HEK293 (cell line): ENCODE results near the gene N4BP2L2.

Experiments
- CTCF ChIA-PET: fragments of 350-600 bp; formaldehyde crosslinking; extraction: SDS; loops from one replicate; lab custom pipeline; 2021; ENCODE audit warnings: antibody characterized with exemption; lab: Yijun Ruan, JAX
- POLR2A ChIA-PET: fragments of 300-600 bp; formaldehyde crosslinking; extraction: SDS; loops from one replicate; lab custom pipeline; 2020; ENCODE audit warnings: antibody characterized with exemption, inconsistent platforms; lab: Yijun Ruan, JAX
- H3K27ac ChIP-seq: fragments of 200-500 bp; sonication (Bioruptor generic); 2 replicates; pipeline ENCODE4 v1.5.1; 2014; ENCODE audit warnings: low read depth, low read length, control low read depth, inconsistent platforms; ENCODE audit errors: extremely low read depth
- H3K36me3 ChIP-seq, 2 experiments: fragments of 200-500 bp in 1 of 2; sonication (Bioruptor generic) in 1 of 2; 1 replicate in 1 of 2; 2 replicates in 1 of 2; pipeline ENCODE4 v1.5.1; 2014 to 2017; ENCODE audit warnings: inconsistent platforms in 2 of 2, low read length in 2 of 2; ENCODE audit not compliant: control insufficient read depth in 2 of 2, insufficient read depth in 1 of 2
- H3K4me1 ChIP-seq: fragments of 200-500 bp; sonication (Bioruptor generic); 2 replicates; pipeline ENCODE4 v1.5.1; 2014; ENCODE audit warnings: mild to moderate bottlenecking, low read length, inconsistent platforms; ENCODE audit not compliant: control insufficient read depth, insufficient read depth
- H3K4me3 ChIP-seq: 2 replicates; pipeline ENCODE4 v1.5.1; 2011; ENCODE audit warnings: low read depth, mild to moderate bottlenecking, control low read depth, low read length, moderate library complexity
- H3K9me3 ChIP-seq: fragments of 200-500 bp; sonication (Bioruptor generic); 2 replicates; pipeline ENCODE4 v1.5.1; 2014; ENCODE audit warnings: low read depth, low read length, inconsistent platforms; ENCODE audit not compliant: control insufficient read depth, insufficient read depth
- GLI4 ChIP-seq: fragments of 450-650 bp; formaldehyde crosslinking; IDR thresholded peaks from 2 replicates; pipeline ENCODE4 v1.5.1; 2016; ENCODE audit warnings: missing biosample characterization, missing genetic modification characterization
- KLF10 ChIP-seq: fragments of 450-650 bp; IDR thresholded peaks from 2 replicates; pipeline ENCODE4 v1.5.1; 2018; ENCODE audit warnings: missing biosample characterization, mild to moderate bottlenecking, missing genetic modification characterization
- KLF8 ChIP-seq: fragments of 450-650 bp; formaldehyde crosslinking; IDR thresholded peaks from 2 replicates; pipeline ENCODE4 v1.5.1; 2016; ENCODE audit warnings: missing biosample characterization, missing genetic modification characterization
- KLF9 ChIP-seq: fragments of 450-650 bp; formaldehyde crosslinking; IDR thresholded peaks from 2 replicates; pipeline ENCODE4 v1.5.1; 2016; ENCODE audit warnings: missing biosample characterization, missing genetic modification characterization, low read depth
- MYNN ChIP-seq: fragments of 450-650 bp; formaldehyde crosslinking; IDR thresholded peaks from 2 replicates; pipeline ENCODE4 v1.5.1; 2016; ENCODE audit warnings: missing biosample characterization, missing genetic modification characterization, borderline replicate concordance
- MZF1 ChIP-seq: fragments of 450-650 bp; formaldehyde crosslinking; IDR thresholded peaks from 2 replicates; pipeline ENCODE4 v1.5.1; 2017; ENCODE audit warnings: missing biosample characterization, missing genetic modification characterization, borderline replicate concordance
- RBAK ChIP-seq: fragments of 450-650 bp; formaldehyde crosslinking; IDR thresholded peaks from 2 replicates; pipeline ENCODE4 v1.5.1; 2016; ENCODE audit warnings: missing biosample characterization, missing genetic modification characterization
- WT1 ChIP-seq: fragments of 450-650 bp; formaldehyde crosslinking; IDR thresholded peaks from 2 replicates; pipeline ENCODE4 v1.5.1; 2016; ENCODE audit warnings: missing biosample characterization, missing genetic modification characterization
- YY2 ChIP-seq: fragments of 450-650 bp; formaldehyde crosslinking; IDR thresholded peaks from 2 replicates; pipeline ENCODE4 v1.5.1; 2016; ENCODE audit warnings: missing biosample characterization, missing genetic modification characterization
- ZBTB20 ChIP-seq: fragments of 450-650 bp; formaldehyde crosslinking; IDR thresholded peaks from 2 replicates; pipeline ENCODE4 v1.5.1; 2016; ENCODE audit warnings: missing biosample characterization, missing genetic modification characterization
- ZFP37 ChIP-seq: fragments of 450-650 bp; formaldehyde crosslinking; IDR thresholded peaks from 2 replicates; pipeline ENCODE4 v1.5.1; 2016; ENCODE audit warnings: missing biosample characterization, missing genetic modification characterization
- ZNF121 ChIP-seq: fragments of 450-650 bp; formaldehyde crosslinking; IDR thresholded peaks from 2 replicates; pipeline ENCODE4 v1.5.1; 2016; ENCODE audit warnings: missing biosample characterization, missing genetic modification characterization
- ZNF146 ChIP-seq: fragments of 450-650 bp; formaldehyde crosslinking; IDR thresholded peaks from 2 replicates; pipeline ENCODE4 v1.5.1; 2016; ENCODE audit warnings: missing biosample characterization, missing genetic modification characterization
- ZNF169 ChIP-seq: fragments of 450-650 bp; formaldehyde crosslinking; IDR thresholded peaks from 2 replicates; pipeline ENCODE4 v1.5.1; 2016; ENCODE audit warnings: missing biosample characterization, missing genetic modification characterization
- ZNF221 ChIP-seq: fragments of 450-650 bp; formaldehyde crosslinking; IDR thresholded peaks from 2 replicates; pipeline ENCODE4 v1.5.1; 2017; ENCODE audit warnings: missing biosample characterization, missing genetic modification characterization, borderline replicate concordance
- ZNF335 ChIP-seq: fragments of 450-650 bp; formaldehyde crosslinking; conservative IDR thresholded peaks from 2 replicates; pipeline ENCODE4 v1.5.1; 2016; ENCODE audit warnings: missing biosample characterization, missing genetic modification characterization
- ZNF423 ChIP-seq: fragments of 450-650 bp; formaldehyde crosslinking; IDR thresholded peaks from 2 replicates; pipeline ENCODE4 v1.5.1; 2016; ENCODE audit warnings: missing biosample characterization, missing genetic modification characterization
- ZNF549 ChIP-seq: fragments of 450-650 bp; IDR thresholded peaks from 2 replicates; pipeline ENCODE4 v1.5.1; 2018; ENCODE audit warnings: missing biosample characterization, missing genetic modification characterization, mild to moderate bottlenecking, inconsistent platforms, moderate library complexity
- ZNF623 ChIP-seq: fragments of 450-650 bp; formaldehyde crosslinking; IDR thresholded peaks from 2 replicates; pipeline ENCODE4 v1.5.1; 2016; ENCODE audit warnings: missing biosample characterization, missing genetic modification characterization
- ZNF660 ChIP-seq: fragments of 450-650 bp; IDR thresholded peaks from 2 replicates; pipeline ENCODE4 v1.5.1; 2018; ENCODE audit warnings: missing biosample characterization, mild to moderate bottlenecking, missing genetic modification characterization
- ZNF670 ChIP-seq: fragments of 450-650 bp; formaldehyde crosslinking; IDR thresholded peaks from 2 replicates; pipeline ENCODE4 v1.5.1; 2016; ENCODE audit warnings: missing biosample characterization, missing genetic modification characterization, low read depth
- TF ChIP-seq, protein P1 (sequence below): fragments of 450-650 bp; formaldehyde crosslinking; optimal IDR thresholded peaks from 2 replicates; pipeline ENCODE3; 2016; ENCODE audit warnings: missing biosample characterization, mild to moderate bottlenecking, missing genetic modification characterization
- TF ChIP-seq, protein P2 (sequence below): fragments of 450-650 bp; formaldehyde crosslinking; IDR thresholded peaks from 2 replicates; pipeline ENCODE4; 2016; ENCODE audit warnings: missing biosample characterization, missing genetic modification characterization
- TF ChIP-seq, protein P3 (sequence below): fragments of 450-650 bp; formaldehyde crosslinking; IDR thresholded peaks from 2 replicates; pipeline ENCODE4 v1.5.1; 2016; ENCODE audit warnings: missing biosample characterization, missing genetic modification characterization
- TF ChIP-seq, protein P4 (sequence below): fragments of 450-650 bp; formaldehyde crosslinking; IDR thresholded peaks from 2 replicates; pipeline ENCODE4 v1.5.1; 2016; ENCODE audit warnings: missing biosample characterization, missing genetic modification characterization

Gene N4BP2L2

DNA sequence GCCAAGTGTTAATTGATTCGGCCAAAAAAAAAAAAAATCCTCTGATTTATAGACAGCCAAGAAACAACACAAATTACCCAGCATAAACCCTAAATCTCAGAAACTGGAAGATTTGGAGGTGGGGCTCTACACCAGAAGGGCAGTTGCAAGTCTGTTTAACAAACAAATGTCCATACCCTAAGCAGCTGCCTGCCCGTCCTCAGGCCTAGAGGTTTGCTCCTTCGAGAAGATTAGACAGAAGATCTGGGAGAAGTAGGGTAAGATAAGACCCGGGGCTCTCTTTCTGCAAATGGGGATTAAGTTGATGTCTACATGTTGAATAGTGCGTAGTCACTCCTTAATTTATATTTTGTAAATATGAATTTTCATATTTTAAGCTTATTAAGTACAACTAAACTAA is 107.2 kb downstream of the N4BP2L2 start (continued):
- TF ChIP-seq ZNF549 (tag by site-specific recombination) = no peak
- no peak for TF ChIP-seq ZNF146 (tag by site-specific recombination)
- TF ChIP-seq, protein P1, sequence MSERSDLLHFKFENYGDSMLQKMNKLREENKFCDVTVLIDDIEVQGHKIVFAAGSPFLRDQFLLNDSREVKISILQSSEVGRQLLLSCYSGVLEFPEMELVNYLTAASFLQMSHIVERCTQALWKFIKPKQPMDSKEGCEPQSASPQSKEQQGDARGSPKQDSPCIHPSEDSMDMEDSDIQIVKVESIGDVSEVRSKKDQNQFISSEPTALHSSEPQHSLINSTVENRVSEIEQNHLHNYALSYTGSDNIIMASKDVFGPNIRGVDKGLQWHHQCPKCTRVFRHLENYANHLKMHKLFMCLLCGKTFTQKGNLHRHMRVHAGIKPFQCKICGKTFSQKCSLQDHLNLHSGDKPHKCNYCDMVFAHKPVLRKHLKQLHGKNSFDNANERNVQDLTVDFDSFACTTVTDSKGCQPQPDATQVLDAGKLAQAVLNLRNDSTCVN = no peak
- no peak for TF ChIP-seq ZNF623 (tag by site-specific recombination)
- TF ChIP-seq ZNF670 = no peak
- TF ChIP-seq KLF8 (tag by site-specific recombination) = no peak

DNA sequence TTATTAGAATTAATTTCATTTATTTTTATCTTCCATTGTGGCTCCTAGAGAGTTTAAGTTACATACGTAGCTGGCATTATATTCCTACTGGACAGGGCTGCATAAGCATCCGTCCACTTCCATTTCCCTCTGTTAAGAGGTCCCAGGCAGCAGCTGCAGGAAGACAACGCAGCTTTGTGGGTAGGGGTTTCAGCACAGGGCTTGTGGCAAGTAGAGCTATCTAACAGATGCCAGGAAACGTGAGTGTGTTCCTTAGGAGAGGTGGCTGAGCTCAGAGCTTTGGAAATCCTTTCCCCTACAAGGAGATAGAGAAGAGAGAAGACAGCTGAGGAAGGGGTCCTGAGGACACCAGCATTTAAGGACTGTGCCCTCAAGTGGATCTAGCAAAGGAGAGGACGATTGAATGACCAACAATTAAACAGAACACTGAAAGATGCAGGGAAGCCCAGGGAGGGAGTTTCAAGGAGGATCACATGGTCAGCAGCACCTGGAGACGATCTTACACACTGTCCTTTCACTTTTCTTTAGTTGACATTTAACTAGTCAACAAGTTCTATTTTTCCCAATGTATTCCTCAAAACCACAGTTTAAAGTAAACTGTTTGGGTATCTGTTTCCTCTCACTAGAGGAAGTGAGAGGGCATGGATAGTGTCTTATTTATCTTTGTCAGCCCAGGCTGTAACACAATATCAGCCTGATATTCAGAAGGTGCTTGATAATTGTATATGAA is 108.4 kb downstream of the N4BP2L2 start:
- H3K36me3 ChIP-seq = peaks cover 0 to 7% of the 10 kb centered on the region in 2 experiments; a peak in 1 of 3 replicates
- ChIA-PET CTCF (no interaction called here), POLR2A (no interaction called here)
- no peaks in the 10 kb centered on the region for H3K4me1 ChIP-seq
- H3K27ac ChIP-seq = no peak overlapping the region
- H3K4me3 ChIP-seq = no peak overlapping the region
- no peak for TF ChIP-seq MZF1 (tag by site-specific recombination)
- TF ChIP-seq MYNN = no peak
- no peak for TF ChIP-seq ZNF660 (tag by site-specific recombination)
- TF ChIP-seq ZNF221 (tag by site-specific recombination) = no peak
- no peak for TF ChIP-seq ZNF670
- no peak for TF ChIP-seq GLI4
- TF ChIP-seq YY2 (tag by site-specific recombination) = no peak
- TF ChIP-seq KLF9 = no peak
- TF ChIP-seq, protein P2, sequence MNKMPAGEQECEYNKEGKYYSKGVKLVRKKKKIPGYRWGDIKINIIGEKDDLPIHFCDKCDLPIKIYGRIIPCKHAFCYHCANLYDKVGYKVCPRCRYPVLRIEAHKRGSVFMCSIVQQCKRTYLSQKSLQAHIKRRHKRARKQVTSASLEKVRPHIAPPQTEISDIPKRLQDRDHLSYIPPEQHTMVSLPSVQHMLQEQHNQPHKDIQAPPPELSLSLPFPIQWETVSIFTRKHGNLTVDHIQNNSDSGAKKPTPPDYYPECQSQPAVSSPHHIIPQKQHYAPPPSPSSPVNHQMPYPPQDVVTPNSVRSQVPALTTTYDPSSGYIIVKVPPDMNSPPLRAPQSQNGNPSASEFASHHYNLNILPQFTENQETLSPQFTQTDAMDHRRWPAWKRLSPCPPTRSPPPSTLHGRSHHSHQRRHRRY (tag by site-specific recombination) = no peak
- TF ChIP-seq WT1 (tag by site-specific recombination) = no peak
- TF ChIP-seq ZNF169 (tag by site-specific recombination) = no peak
- no peak for TF ChIP-seq ZNF335 (tag by site-specific recombination)
- no peak for TF ChIP-seq RBAK (tag by site-specific recombination)
- TF ChIP-seq ZFP37 (tag by site-specific recombination) = no peak
- TF ChIP-seq KLF10 (tag by site-specific recombination) = no peak
- TF ChIP-seq, protein P3, sequence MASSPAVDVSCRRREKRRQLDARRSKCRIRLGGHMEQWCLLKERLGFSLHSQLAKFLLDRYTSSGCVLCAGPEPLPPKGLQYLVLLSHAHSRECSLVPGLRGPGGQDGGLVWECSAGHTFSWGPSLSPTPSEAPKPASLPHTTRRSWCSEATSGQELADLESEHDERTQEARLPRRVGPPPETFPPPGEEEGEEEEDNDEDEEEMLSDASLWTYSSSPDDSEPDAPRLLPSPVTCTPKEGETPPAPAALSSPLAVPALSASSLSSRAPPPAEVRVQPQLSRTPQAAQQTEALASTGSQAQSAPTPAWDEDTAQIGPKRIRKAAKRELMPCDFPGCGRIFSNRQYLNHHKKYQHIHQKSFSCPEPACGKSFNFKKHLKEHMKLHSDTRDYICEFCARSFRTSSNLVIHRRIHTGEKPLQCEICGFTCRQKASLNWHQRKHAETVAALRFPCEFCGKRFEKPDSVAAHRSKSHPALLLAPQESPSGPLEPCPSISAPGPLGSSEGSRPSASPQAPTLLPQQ = no peak
- no peaks in the 10 kb centered on the region for H3K9me3 ChIP-seq

DNA sequence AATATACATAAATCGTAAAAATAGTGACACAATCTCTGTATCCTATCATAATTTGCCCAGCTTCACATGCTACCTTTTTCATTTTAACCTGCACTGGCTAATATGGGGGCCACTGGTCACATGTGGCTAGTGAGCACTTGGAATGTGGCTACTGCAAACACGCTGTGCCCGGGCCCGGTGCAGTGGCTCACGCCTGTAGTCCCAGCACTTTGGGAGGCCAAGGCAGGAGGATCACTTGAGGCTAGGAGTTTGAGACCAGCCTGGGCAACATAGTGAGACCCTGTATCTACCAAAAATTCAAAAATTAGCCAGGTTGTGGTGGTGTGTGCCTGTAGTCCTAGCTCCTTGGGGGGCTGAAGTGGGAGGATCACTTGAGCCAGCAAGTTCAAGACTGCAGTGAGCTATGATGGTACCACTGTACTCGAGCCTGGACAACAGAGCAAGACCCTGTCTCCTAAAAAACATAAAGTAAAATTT is 109.1 kb downstream of the N4BP2L2 start:
- POLR2A ChIA-PET = no interaction called here
- Histone ChIP-seq H3K4me1 (no peaks in the 10 kb centered on the region), H3K4me3 (no peak overlapping the region), H3K27ac (no peak overlapping the region), H3K36me3 (peaks cover 0 to 4% of the 10 kb centered on the region in 2 experiments; a peak in 1 of 3 replicates), H3K9me3 (no peaks in the 10 kb centered on the region)
- no peak for TF ChIP-seq ZNF423
- TF ChIP-seq, protein P4, sequence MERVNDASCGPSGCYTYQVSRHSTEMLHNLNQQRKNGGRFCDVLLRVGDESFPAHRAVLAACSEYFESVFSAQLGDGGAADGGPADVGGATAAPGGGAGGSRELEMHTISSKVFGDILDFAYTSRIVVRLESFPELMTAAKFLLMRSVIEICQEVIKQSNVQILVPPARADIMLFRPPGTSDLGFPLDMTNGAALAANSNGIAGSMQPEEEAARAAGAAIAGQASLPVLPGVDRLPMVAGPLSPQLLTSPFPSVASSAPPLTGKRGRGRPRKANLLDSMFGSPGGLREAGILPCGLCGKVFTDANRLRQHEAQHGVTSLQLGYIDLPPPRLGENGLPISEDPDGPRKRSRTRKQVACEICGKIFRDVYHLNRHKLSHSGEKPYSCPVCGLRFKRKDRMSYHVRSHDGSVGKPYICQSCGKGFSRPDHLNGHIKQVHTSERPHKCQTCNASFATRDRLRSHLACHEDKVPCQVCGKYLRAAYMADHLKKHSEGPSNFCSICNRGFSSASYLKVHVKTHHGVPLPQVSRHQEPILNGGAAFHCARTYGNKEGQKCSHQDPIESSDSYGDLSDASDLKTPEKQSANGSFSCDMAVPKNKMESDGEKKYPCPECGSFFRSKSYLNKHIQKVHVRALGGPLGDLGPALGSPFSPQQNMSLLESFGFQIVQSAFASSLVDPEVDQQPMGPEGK (tag by site-specific recombination) = no peak
- no peak for TF ChIP-seq ZBTB20 (tag by site-specific recombination)
- peak; percentile 94 for TF ChIP-seq ZNF121
- CTCF ChIA-PET = no interaction called here
